K562 (cell line): ENCODE data around the gene SYT7. TPM values are rescaled to one million over a fixed set of nuclear protein-coding genes. Genes with fewer than 3 reads are reported as not detected.

Experiments used
- ATAC-seq: fragments of 200-7000 bp; cut with Tn5 transposase; 3 replicates; pipeline ENCODE4 v1.9.1; 2020; ENCODE audit warnings: moderate library complexity
- BruUV-seq: library from RNA; stranded (reverse); fragments of 400-500 nt; replicated peaks from 2 replicates; lab custom pipeline; 2021; lab: Mats Ljungman, UMichigan
- CTCF ChIA-PET: fragments of 300-600 bp; formaldehyde crosslinking; extraction: SDS; loops from one replicate; lab custom pipeline; 2021; ENCODE audit warnings: low intra/inter-chr PET ratio; lab: Yijun Ruan, JAX
- POLR2A ChIA-PET: fragments of 300-600, 350-650 bp; sonication (Branson Sonifier 250); formaldehyde crosslinking; extraction: SDS; loops from one replicate; lab custom pipeline; 2021; ENCODE audit warnings: antibody characterized with exemption, inconsistent platforms; lab: Yijun Ruan, JAX
- DNase-seq, 4 experiments: peaks; one replicate each; pipeline versions ENCODE4 v3.0.0 to v3.0.0-alpha.2; 2011 to 2018; ENCODE audit warnings: low spot score in 3 of 4, mixed read lengths in 3 of 4; ENCODE audit errors: extremely low read depth in 1 of 4
- FAIRE-seq: peaks from 2 replicates; lab custom pipeline; 2011; peaks lifted over from hg19 to GRCh38; lab: Jason Lieb, UNC
- H2AFZ ChIP-seq: 2 replicates; pipeline ENCODE4 v1.6.0; 2011; ENCODE audit warnings: low read depth, low read length, control low read depth, inconsistent platforms
- H3K27ac ChIP-seq: fragments of 200-600 bp; 3 replicates; pipeline ENCODE4 v1.8.0; 2011; ENCODE audit warnings: low read depth, mild to moderate bottlenecking, control low read depth, inconsistent platforms, low read length, moderate library complexity, mixed read lengths; ENCODE audit errors: extremely low read depth
- H3K27me3 ChIP-seq, 2 experiments: fragments of 300-600 bp in 1 of 2; 2 replicates in 1 of 2; 3 replicates in 1 of 2; pipeline versions ENCODE4 v1.6.0 to v1.8.0; 2011; ENCODE audit warnings: inconsistent platforms in 2 of 2, low read length in 2 of 2, mild to moderate bottlenecking in 1 of 2, mixed read lengths in 1 of 2, moderate library complexity in 1 of 2; ENCODE audit not compliant: control insufficient read depth in 2 of 2, insufficient read depth in 2 of 2
- H3K36me3 ChIP-seq: fragments of 300-600 bp; 3 replicates; pipeline ENCODE4 v1.8.0; 2011; ENCODE audit warnings: mild to moderate bottlenecking, low read length, inconsistent platforms; ENCODE audit not compliant: control insufficient read depth, insufficient read depth
- H3K4me1 ChIP-seq, 2 experiments: fragments of 200-600 bp in 1 of 2; replicated peaks in 1 of 2; 2 replicates in 1 of 2; 3 replicates in 1 of 2; pipeline versions ENCODE4 v1.5.1 to v1.8.0; 2011; ENCODE audit warnings: inconsistent platforms in 2 of 2, low read length in 2 of 2, mild to moderate bottlenecking in 1 of 2, mixed read lengths in 1 of 2, moderate library complexity in 1 of 2; ENCODE audit not compliant: control insufficient read depth in 2 of 2, insufficient read depth in 2 of 2
- H3K4me2 ChIP-seq: 2 replicates; pipeline ENCODE4 v1.6.1; 2011; ENCODE audit warnings: low read length, control low read depth, inconsistent platforms, mixed read lengths; ENCODE audit not compliant: insufficient read depth
- H3K4me3 ChIP-seq: fragments of 200-600 bp; sonication (generic), shearing (Covaris generic); 2 replicates; pipeline ENCODE4 v1.5.1; 2016; ENCODE audit warnings: control low read depth, inconsistent platforms
- H3K79me2 ChIP-seq: fragments of 200-600 bp; 3 replicates; pipeline ENCODE4 v1.8.0; 2011; ENCODE audit warnings: low read length, inconsistent platforms; ENCODE audit not compliant: control insufficient read depth, insufficient read depth
- H3K9ac ChIP-seq, 2 experiments: 2 replicates each; pipeline versions ENCODE4 v1.6.0 to v1.6.1; 2011; ENCODE audit warnings: low read depth in 2 of 2, low read length in 2 of 2, control low read depth in 1 of 2, inconsistent platforms in 1 of 2, mild to moderate bottlenecking in 1 of 2, mixed read lengths in 1 of 2; ENCODE audit not compliant: insufficient read depth in 1 of 2
- H3K9me1 ChIP-seq: one replicate; pipeline ENCODE4 v1.6.0; 2011; ENCODE audit warnings: inconsistent platforms, mild to moderate bottlenecking, low read length, moderate library complexity; ENCODE audit not compliant: control insufficient read depth, insufficient read depth
- H3K9me3 ChIP-seq: replicated peaks from 2 replicates; pipeline ENCODE4 v1.5.1; 2011; ENCODE audit warnings: low read depth, low read length, inconsistent platforms; ENCODE audit not compliant: control insufficient read depth, insufficient read depth
- H4K20me1 ChIP-seq: replicated peaks from 2 replicates; pipeline ENCODE4 v1.6.1; 2011; ENCODE audit warnings: low read length, inconsistent platforms, mixed read lengths; ENCODE audit not compliant: control insufficient read depth, insufficient read depth
- E2F5 ChIP-seq: sonication (generic); formaldehyde crosslinking; IDR thresholded peaks from 2 replicates; pipeline ENCODE4 v1.8.0; 2022; ENCODE audit warnings: mild to moderate bottlenecking, missing genetic modification reagents
- EHMT2 ChIP-seq: fragments of 450-650 bp; IDR thresholded peaks from 2 replicates; pipeline ENCODE4 v1.6.1; 2018; ENCODE audit warnings: antibody characterized with exemption
- HNRNPH1 ChIP-seq: fragments of 200-400 bp; formaldehyde crosslinking; optimal IDR thresholded peaks from 2 replicates; pipeline ENCODE3; 2017; ENCODE audit warnings: low read depth, mild to moderate bottlenecking, low read length, moderate library complexity
- MCM3 ChIP-seq: fragments of 450-650 bp; IDR thresholded peaks from 2 replicates; pipeline ENCODE4 v1.6.1; 2016
- MXD1 ChIP-seq: fragments of 250-450 bp; sonication (Bioruptor Pico); IDR thresholded peaks from 2 replicates; pipeline ENCODE4 v1.8.0; 2021; ENCODE audit warnings: borderline replicate concordance, mild to moderate bottlenecking, moderate library complexity; ENCODE audit not compliant: poor library complexity, severe bottlenecking
- RBM25 ChIP-seq: fragments of 200-400 bp; formaldehyde crosslinking; IDR thresholded peaks from 2 replicates; pipeline ENCODE4 v1.6.1; 2018; ENCODE audit warnings: low read length, low read depth, moderate library complexity; ENCODE audit not compliant: severe bottlenecking
- ZMIZ1 ChIP-seq, 2 experiments: fragments of 150-350 bp in 1 of 2; IDR thresholded peaks; 2 replicates each; pipeline ENCODE4 v1.6.1; 2012 to 2016; ENCODE audit warnings: low read depth in 2 of 2, low read length in 2 of 2, mild to moderate bottlenecking in 1 of 2, moderate library complexity in 1 of 2
- WGBS: fragments of 100-300 bp; shearing (Covaris generic); methylation state at CpG from one replicate; pipeline ENCODE4 v1.1.6; 2016; ENCODE audit warnings: low coverage, mixed read lengths; ENCODE audit not compliant: insufficient coverage; ENCODE audit errors: missing lambda C conversion rate; 5-methylcytosine and 5-hydroxymethylcytosine counted together
- in situ Hi-C: fragments of 300-500 bp; cut with MboI; formaldehyde crosslinking; loops from 4 replicates; pipeline ENCODE4 v1.15.0; 2018; ENCODE audit warnings: inconsistent platforms, mixed read lengths
- intact Hi-C: fragments of 100-400 bp; cut with micrococcal nuclease; formaldehyde crosslinking; loops from 2 replicates; pipeline ENCODE4 v1.14.2; 2022
- polyA plus RNA-seq, 8 experiments: library from polyadenylated mRNA; depleted of rRNA in 4 of 8; stranded (reverse) in 5 of 8; unstranded in 3 of 8; fragments of >200 nt; fragmentation: Nextera tagmentation in 2 of 8; fragmentation: Illumina TruSeq in 1 of 8; extraction: Ambion mirVana in 2 of 8; extraction: Trizol in 1 of 8; gene quantifications; 2 replicates each; pipeline versions ENCODE4 v1.2.1 to v1.2.3, GENCODE V29; 2011 to 2014; ENCODE audit warnings: inconsistent platforms in 1 of 8, missing spikeins in 1 of 8
- total RNA-seq, 7 experiments: library from RNA; depleted of rRNA in 6 of 7; stranded (reverse); fragments of >200 nt in 6 of 7; fragmentation: Illumina TruSeq in 2 of 7; extraction: Trizol in 2 of 7; gene quantifications; 2 replicates each; pipeline versions ENCODE4 v1.2.1 to v1.2.3, GENCODE V29; 2011 to 2021; ENCODE audit warnings: low replicate concordance in 1 of 7

SYT7 gene
- total and polyA plus RNA-seq, 9 of the 15 experiments (the other 6 are each of a cell fraction or from before 2014, with no cell fraction given) = 0.01 to 0.51 (median 0.16) TPM; not detected in 1

- FAIRE-seq = no peak
- ATAC-seq = no peak
- peaks cover 18 to 53% of the 10 kb centered on the region in 2 experiments for H3K27me3 ChIP-seq
- no peaks in the 10 kb centered on the region for H3K9me1 ChIP-seq
- 0% methylated on average over 3 of the region's 3 CpGs for WGBS
- DNase-seq = no peak
- POLR2A ChIA-PET = interaction anchor here (0.6 kb wide), 1 partner anchor 163 kb away, joined by 3 read pairs; no protein-coding TSS in a partner anchor
- in situ Hi-C loops = no loop called here
- CTCF ChIA-PET = no interaction called here
- no peaks in the 10 kb centered on the region for H3K4me1 ChIP-seq
- H2AFZ ChIP-seq = no peak overlapping the region
- H3K4me2 ChIP-seq = no peak overlapping the region
- no peaks in the 10 kb centered on the region for H3K79me2 ChIP-seq
- no peak for TF ChIP-seq E2F5 (CRISPR knock-in tag)
- no peak for TF ChIP-seq MXD1
- peak; percentile 78 for TF ChIP-seq RBM25
- no peak for TF ChIP-seq EHMT2
- TF ChIP-seq MCM3 = no peak
- no peak for TF ChIP-seq HNRNPH1
- TF ChIP-seq ZMIZ1 (IDR thresholded peaks at IDR 0.05; ENCODE audit: low read depth in 2 of 2, low read length in 2 of 2) = no peak
- H3K4me3 ChIP-seq = no peak overlapping the region
- H3K9me3 ChIP-seq = no peaks in the 10 kb centered on the region
- H3K27ac ChIP-seq = no peak overlapping the region
- intact Hi-C loops = loop anchor here (5.0 kb wide), 1 partner anchor 58 kb away; no protein-coding TSS in a partner anchor
- BruUV-seq = no TSS peak
- no peaks in the 10 kb centered on the region for H3K36me3 ChIP-seq
- H3K9ac ChIP-seq = no peak overlapping the region
- H4K20me1 ChIP-seq = peaks cover 18% of the 10 kb centered on the region; the same call in 1 of the 2 replicates
These were observed 44.6 kb upstream of the SYT7 start for GRCh38 chr11:61625525-61625924.
